ENCODE data around the gene E2F8. TPM values are rescaled to one million over a fixed set of nuclear protein-coding genes. Genes with fewer than 3 reads are reported as not detected.

The E2F8 gene
- total and polyA plus RNA-seq, 10 of the 15 experiments (the other 5 are each of a cell fraction or from before 2014, with no cell fraction given): 8.8 to 28.1 (median 18.5) TPM

DNA sequence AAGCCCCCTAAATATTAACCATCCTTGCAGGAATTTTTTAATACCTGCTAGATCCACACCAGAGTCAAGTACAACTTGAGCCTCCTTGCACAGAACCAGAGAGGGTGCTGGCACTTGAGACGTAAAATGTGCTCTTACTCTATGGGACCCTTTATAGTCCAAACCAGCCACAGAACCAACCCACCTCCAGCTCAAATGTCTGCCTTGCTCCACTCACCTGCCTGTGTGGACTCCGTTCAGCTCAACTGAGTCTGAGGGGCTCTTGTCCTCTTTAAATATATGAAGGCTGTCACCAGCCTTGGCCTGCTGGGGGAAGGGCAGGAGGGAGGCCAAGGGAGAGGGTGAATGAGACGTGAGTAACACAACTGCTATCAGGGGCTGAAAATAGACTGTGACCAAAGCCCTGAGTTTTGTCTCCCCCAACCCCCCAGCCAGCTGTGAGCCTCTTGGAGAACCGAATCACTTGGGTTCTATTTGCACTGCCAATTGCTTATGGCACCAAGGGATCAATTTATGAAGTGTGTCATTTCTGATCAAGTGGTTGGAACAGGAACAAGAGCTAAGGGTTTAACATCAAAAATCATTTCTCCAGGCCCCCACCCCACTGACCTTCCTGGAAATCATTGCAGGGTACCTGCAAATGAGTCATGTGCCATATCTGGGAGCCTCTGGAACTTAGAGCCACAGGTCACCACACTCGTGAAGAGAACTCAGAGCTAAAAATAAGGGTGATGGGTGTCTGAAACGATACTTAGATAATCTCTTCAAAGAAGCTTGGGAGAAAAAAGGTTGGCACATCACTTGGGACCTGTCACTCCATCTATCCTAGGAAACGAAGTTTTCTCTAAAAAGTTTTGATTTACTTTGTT, 38.8 kb downstream of the E2F8 start, which contains the start of gene CSRP3 (continued):
- no peak for TF ChIP-seq HDAC2 (IDR thresholded peaks at IDR 0.05)
- TF ChIP-seq IKZF1 (conservative IDR thresholded peaks at IDR 0.05): no peak
- no peak for TF ChIP-seq SMAD5 (IDR thresholded peaks at IDR 0.05; ENCODE audit: low read depth)
- no peak for TF ChIP-seq NRF1 (conservative IDR thresholded peaks at IDR 0.05; ENCODE audit: low read depth, low read length)
- TF ChIP-seq, protein P1, sequence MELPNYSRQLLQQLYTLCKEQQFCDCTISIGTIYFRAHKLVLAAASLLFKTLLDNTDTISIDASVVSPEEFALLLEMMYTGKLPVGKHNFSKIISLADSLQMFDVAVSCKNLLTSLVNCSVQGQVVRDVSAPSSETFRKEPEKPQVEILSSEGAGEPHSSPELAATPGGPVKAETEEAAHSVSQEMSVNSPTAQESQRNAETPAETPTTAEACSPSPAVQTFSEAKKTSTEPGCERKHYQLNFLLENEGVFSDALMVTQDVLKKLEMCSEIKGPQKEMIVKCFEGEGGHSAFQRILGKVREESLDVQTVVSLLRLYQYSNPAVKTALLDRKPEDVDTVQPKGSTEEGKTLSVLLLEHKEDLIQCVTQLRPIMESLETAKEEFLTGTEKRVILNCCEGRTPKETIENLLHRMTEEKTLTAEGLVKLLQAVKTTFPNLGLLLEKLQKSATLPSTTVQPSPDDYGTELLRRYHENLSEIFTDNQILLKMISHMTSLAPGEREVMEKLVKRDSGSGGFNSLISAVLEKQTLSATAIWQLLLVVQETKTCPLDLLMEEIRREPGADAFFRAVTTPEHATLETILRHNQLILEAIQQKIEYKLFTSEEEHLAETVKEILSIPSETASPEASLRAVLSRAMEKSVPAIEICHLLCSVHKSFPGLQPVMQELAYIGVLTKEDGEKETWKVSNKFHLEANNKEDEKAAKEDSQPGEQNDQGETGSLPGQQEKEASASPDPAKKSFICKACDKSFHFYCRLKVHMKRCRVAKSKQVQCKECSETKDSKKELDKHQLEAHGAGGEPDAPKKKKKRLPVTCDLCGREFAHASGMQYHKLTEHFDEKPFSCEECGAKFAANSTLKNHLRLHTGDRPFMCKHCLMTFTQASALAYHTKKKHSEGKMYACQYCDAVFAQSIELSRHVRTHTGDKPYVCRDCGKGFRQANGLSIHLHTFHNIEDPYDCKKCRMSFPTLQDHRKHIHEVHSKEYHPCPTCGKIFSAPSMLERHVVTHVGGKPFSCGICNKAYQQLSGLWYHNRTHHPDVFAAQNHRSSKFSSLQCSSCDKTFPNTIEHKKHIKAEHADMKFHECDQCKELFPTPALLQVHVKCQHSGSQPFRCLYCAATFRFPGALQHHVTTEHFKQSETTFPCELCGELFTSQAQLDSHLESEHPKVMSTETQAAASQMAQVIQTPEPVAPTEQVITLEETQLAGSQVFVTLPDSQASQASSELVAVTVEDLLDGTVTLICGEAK (IDR thresholded peaks at IDR 0.05; ENCODE audit: borderline replicate concordance): no peak
- TF ChIP-seq MYB (IDR thresholded peaks at IDR 0.05; ENCODE audit: borderline replicate concordance, low read depth, low read length): no peak
- TF ChIP-seq KAT2A (conservative IDR thresholded peaks at IDR 0.05; ENCODE audit: control insufficient read depth, low read depth, low read length): no peak
- TF ChIP-seq EP300 (IDR thresholded peaks at IDR 0.05; ENCODE audit: borderline replicate concordance in 1 of 2, control insufficient read depth in 1 of 2, low read depth in 2 of 2, low read length in 2 of 2): no peak
